Astrocyte of the spinal cord (primary cell): ENCODE results near the gene CCL28.
"Not testable (repeated sequence)": the region's sequence is repeated elsewhere in the genome, so short reads cannot be mapped to it uniquely, and the experiment has no call there.

Source experiments
- DNase-seq: peaks from one replicate; pipeline ENCODE4 v3.0.0; 2011; ENCODE audit warnings: low read depth, low spot score
- H3K4me3 ChIP-seq: 2 replicates; pipeline ENCODE4 v1.5.1; 2011; ENCODE audit warnings: low read depth, mild to moderate bottlenecking, low read length, moderate library complexity
- CTCF ChIP-seq: IDR thresholded peaks from 2 replicates; pipeline ENCODE4 v1.5.1; 2012; ENCODE audit warnings: low read depth, mild to moderate bottlenecking, low read length, inconsistent platforms
- in situ Hi-C: cut with HindIII; loops from 2 replicates; pipeline ENCODE4 v1.10.0; 2017; ENCODE audit warnings: low sequenced_read_pairs

Gene CCL28

GRCh38 chr5:43429706-43430105 lies 17.5 kb upstream of the CCL28 start:
- DNase-seq = no peak
- H3K4me3 ChIP-seq = no peak overlapping the region
- in situ Hi-C loops = no loop called here
- no peak for TF ChIP-seq CTCF

GRCh38 chr5:43429016-43429415 lies 16.8 kb upstream of the CCL28 start:
- no peak for DNase-seq
- TF ChIP-seq CTCF = no peak
- H3K4me3 ChIP-seq = no peak overlapping the region
- in situ Hi-C loops = no loop called here

GRCh38 chr5:43427306-43427705 lies 15.1 kb upstream of the CCL28 start:
- H3K4me3 ChIP-seq = no peak overlapping the region
- no peak for DNase-seq
- no peak for TF ChIP-seq CTCF
- in situ Hi-C loops = no loop called here

GRCh38 chr5:43425983-43426382 lies 13.8 kb upstream of the CCL28 start:
- DNase-seq = peak; percentile 94
- TF ChIP-seq CTCF = no peak
- in situ Hi-C loops = no loop called here
- H3K4me3 ChIP-seq = no peak overlapping the region

GRCh38 chr5:43423086-43423485 lies 10.9 kb upstream of the CCL28 start:
- H3K4me3 ChIP-seq, DNase-seq, in situ Hi-C loops: not testable (repeated sequence)

GRCh38 chr5:43422143-43422542 lies 10.0 kb upstream of the CCL28 start:
- in situ Hi-C loops = no loop called here
- peak; percentile 81 for DNase-seq
- H3K4me3 ChIP-seq = no peak overlapping the region
- TF ChIP-seq CTCF = no peak

- no peak overlapping the region for H3K4me3 ChIP-seq
- no peak for DNase-seq
- no peak for TF ChIP-seq CTCF
- in situ Hi-C loops = no loop called here
Measured at GRCh38 chr5:43421450-43422133, 9.4 kb upstream of the CCL28 start.
